HG03439 (cell line): ENCODE measurements around the gene HMGN1.
"Not testable (repeated sequence)": the region's sequence is repeated elsewhere in the genome, so short reads cannot be mapped to it uniquely, and the experiment has no call there.

Experiments
- ATAC-seq: cut with Tn5 transposase; IDR thresholded peaks from one replicate; pipeline ENCODE4 v1.9.1; 2021; ENCODE audit warnings: mild to moderate bottlenecking, moderate library complexity; ENCODE audit not compliant: unreplicated experiment

The HMGN1 gene, protein sequence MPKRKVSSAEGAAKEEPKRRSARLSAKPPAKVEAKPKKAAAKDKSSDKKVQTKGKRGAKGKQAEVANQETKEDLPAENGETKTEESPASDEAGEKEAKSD

DNA sequence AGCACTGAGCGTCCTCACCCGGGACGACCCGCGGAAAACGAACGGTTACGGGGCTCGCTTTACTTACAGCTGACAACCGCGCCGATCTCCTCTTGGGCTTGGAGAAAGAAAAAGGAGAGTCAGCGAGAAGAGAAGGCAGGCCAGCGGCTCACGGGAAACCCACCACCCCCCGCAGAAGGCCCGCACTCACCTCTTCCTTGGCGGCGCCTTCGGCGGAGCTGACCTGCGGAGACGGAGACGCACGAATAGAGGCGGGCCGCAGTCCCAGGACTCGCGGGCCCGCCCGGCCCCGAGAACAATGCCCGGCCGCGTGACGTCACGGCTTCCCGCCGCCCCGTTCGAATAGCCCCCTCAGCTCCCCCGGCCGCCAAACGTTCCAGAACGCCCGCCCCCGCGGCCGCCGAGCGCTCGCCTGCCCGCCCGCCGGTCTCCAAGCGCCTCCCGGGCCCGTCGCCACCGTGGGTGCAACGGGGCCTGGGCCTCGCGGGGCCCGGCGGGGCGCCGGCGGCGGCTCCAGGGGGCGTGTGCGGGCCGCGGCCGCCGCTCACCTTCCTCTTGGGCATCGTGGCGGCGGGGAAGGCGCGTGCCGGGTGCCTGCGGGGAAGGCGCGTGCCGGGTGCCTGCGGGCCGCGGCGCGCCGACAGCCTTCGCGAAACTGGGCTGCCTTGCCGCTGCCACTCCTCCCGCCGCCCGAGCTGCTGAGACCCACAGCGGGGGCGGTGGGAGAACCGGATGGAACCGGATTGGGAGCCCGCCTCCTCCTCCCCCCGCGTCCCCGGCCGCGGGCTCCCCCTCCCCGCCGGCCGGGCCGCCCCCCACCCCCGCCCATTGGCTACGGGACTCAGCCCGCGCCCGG is at the start of gene HMGN1:
TSS of gene HMGN1 (minus strand) at position 734 of the 856 bp plus-strand sequence. CDS start at position 563, 171 bp downstream.
- peak; percentile 52 for ATAC-seq

DNA sequence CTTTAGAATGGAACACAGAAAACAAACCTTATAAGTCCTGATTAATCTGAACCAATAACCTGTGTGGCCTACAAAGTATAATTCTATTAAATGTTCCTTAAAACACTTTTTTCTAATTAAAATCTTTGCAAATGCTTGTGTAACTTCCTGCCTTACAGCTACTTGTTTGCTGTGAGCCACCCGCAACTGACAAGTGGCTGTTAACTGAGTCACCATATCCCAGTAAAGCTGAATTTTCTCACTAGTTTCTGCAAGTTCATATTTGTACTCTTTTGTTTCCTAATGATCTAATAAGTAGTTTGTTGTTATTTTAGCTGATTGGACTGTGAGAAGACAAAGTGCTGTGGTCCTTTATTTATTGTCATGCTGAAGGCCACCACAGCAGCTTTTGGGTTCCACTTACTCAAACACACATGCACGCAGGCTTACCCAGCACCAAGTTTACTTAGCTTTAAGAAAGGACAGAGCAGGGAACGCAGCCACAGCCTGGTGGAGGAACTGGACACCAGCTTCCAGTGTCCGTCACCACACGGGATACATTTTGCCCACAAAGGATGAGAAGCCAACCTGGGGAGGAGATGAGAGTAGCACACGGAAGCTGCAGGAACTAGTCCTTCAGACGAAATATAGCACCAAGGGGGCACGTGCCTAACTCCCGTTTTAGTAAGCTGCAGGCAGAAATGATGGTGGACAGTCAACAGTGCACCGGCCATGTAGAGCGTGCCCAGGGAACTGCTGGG is 48.9 kb upstream of the HMGN1 start:
- no peak for ATAC-seq

DNA sequence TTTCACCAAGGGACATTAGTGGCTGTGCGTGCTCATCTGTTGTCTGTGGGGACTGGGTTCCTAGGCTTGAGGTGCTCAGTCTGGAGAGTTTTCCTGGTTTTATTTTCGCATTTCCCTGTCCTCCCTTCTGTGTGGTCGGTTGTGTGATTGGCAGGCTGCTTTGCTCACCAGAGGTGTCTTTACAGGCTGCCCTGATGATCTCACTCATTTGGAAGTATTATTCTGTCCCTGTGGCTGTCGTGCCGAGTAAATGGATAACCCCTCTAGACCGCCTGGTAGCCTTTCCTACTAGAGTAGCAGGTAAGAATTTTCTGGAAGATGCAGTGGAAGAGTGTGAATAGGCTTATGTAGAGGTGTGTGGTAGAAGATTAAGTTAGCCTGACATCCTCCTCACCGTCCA is 44.1 kb upstream of the HMGN1 start:
- no peak for ATAC-seq

DNA sequence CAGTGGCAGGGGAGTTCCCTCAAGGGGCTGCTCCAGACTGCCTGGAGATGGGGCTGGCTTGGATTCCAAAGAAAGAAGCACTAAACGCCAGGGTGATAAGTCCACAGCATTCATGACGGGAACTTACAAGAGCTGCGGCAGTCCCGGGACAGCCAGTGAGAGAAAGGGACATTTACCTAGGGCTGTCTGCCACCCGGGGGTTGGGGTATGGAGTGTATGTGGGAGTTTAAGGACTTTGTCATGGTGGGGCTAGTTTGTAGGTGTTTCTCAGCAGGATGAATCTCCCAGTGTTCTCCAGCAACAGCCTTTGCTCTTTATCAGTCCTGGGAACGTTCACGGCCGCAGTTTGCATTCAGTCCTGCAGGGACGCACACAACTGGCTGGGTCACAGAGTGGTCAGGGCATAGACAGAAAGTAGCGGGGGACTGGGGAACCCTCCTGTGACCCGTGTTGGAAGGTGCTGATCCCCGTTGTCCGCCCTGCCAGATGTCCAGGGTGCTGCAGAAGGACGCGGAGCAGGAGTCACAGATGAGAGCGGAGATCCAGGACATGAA is 41.4 kb upstream of the HMGN1 start:
- no peak for ATAC-seq

- no peak for ATAC-seq
Observed at GRCh38 chr21:39388811-39389155, 39.9 kb upstream of the HMGN1 start.

GRCh38 chr21:39388038-39388810 is 39.3 kb upstream of the HMGN1 start:
- peak; percentile 68 for ATAC-seq

DNA sequence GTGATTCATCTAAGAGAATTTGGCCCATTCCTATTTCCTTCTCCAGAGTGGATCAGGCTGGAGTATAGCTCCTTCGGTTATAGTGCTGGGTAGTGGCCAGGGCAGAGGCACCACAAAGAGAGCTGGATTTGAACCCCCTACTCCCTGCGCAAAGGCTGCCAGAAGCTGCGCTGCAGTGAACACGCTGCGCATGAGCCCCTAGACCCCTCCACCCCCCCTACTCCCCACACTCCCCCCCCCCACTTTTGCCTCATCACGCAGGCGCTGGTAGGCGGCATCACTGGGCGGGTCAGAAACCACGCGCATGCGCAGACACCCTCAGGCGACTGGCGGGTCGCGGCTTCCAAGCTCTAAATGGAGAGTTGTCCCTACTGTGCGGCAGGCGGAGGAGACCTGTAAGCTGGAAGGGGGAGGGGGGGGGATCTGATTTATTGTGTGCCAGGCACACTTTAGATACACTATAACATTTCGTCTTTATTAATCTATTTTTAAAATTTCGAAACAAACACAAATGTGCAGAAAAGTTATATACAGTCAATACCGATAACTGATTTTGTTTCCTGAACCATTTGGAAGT is 38.7 kb upstream of the HMGN1 start:
- no peak for ATAC-seq

GRCh38 chr21:39386899-39387298 is 38.0 kb upstream of the HMGN1 start:
- no peak for ATAC-seq

DNA sequence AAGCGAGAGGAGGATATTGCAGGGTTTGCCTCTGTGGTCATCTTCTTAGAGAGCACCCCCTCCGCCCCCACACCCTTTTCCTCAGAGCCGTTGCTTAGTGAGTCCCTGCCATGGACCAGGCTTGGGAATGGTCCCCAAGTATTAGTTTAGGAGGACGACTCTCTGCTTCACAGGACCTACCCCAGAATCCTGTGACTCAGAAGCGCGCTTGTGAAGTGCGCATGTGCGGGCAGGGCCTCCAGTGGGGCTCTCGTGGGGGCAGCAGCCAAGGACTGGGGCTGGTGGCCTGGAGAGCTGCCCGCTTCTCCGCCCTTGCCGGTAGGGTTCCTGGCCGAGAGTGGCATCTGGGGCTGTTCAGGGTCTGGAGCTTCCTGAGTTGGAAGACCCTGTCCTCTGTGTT is 37.3 kb upstream of the HMGN1 start:
- ATAC-seq = no peak

- ATAC-seq = no peak
Observed at GRCh38 chr21:39385299-39386145, 36.6 kb upstream of the HMGN1 start.

DNA sequence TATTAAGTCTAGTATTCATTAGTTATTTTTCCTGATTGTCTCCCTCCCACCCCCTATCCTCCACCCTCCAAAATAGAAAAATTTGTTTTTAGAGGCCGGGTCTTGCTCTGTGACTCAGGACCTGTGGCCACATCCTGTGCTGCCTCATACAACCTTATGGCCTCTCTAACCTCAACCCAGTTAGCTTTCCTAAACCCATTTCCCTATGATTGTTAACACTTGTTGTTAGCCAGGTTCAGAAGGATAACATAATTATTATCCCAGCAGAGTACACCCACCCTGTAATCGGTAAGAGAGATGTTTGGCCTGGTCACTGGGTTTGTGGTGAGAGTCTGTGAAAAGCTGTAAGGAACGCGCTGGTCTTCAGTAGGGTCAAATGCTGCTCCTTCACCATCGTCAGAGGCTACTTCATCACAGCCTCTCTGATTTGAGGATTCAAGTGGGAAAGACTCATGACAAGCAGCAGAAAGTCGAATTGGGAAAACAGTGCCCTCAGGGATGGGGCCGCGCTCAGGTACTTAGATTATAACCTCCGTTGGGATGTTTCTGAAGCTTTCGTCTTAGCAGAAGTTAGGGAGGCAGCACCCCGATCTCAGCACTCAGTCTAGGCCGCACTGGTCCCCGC is 35.9 kb upstream of the HMGN1 start:
- ATAC-seq = no peak

- not testable (repeated sequence) for ATAC-seq
Observed at GRCh38 chr21:39382096-39382495, 33.2 kb upstream of the HMGN1 start.

- ATAC-seq = no peak
Observed at GRCh38 chr21:39381009-39381408, 32.1 kb upstream of the HMGN1 start.

DNA sequence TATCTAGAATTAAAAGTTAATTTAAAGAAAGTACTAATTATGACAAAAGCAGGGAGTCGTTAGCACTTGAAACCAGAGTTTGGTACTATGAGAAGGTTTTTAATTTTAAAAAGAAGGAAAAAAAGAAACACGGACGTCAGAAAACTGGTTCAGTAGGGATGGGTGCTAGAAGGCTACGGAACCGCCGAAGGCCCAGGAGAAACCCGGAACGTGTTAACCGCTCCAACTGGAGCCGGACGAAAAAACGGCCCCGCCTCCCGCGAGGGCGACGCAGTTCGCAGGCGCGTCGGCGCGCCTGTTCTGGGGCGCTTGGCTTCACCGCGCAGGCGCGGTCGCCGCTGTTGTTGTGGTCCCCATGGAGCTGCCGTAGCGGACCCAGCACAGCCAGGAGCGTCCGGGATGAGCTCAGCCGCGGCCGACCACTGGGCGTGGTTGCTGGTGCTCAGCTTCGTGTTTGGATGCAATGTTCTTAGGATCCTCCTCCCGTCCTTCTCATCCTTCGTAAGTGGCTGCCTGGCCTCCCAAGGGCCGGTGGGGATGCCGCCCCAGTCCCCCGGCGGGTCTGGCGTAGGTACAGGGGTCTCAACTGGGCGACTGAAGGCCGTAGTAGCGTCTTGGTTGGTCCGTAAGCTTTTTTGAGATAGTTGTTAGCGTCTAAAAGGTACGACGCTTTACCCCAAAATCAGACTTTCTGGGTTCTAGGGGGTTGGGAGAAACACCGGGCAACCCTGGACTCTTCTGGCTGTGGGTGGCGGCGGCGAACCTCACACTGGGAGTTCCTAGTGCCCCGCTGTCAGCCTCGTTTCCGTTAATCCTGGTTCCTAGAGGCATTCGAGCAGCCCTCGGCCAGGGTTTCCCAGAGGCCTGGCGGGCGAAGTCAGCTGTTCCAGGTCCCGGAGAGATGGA is 31.4 kb upstream of the HMGN1 start:
- peak; percentile 86 for ATAC-seq

DNA sequence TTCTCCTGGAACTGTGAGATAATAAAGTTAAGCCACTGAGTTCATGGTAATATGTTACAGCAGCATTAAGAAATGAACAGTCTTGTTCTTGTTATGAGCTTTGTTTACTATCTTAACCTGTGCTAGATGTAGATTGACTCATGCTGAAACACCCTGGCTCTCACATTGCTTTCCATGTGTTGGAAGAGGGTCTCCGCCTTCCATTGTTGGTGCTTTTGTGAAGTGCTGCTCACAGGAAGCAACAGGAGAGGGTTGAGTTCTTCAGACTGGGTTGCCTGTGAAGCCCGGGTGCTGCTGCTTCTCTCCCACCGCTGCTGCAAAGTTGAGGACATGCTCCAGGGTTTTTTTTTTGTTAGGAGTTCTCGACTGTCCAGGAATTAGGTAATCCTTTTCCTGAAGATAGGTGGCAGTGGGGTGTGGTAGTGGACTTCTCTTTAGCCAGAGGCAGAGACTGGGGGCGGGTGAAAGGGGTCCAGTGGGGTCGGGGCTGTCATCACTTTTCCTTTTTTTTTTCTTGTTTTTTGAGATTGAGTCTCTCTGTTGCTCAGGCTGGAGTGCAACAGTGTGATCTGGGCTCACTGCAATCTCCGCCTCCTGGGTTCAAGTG is 28.7 kb upstream of the HMGN1 start:
- ATAC-seq = no peak

- no peak for ATAC-seq
Observed at GRCh38 chr21:39375446-39375845, 26.6 kb upstream of the HMGN1 start.

DNA sequence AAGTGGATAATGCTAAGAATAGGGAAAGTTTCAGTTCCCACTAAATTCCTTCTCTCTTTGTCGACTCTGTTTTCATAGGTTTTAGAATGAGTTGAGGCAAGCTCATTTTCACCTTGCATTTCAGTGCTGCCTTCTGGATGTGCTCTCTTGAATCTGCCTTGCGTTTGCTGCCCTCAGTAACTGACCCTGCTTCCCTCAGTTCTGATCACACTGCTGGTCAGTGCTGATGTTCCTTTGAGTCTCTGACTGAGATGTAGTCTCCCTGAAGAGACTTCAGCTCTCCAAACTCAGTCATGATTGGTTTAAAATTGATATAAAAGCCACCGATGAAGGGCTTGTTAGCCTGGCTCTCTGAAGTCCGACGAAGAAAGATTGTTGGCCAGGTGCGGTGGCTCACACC is 25.2 kb upstream of the HMGN1 start:
- no peak for ATAC-seq

- ATAC-seq = no peak
Observed at GRCh38 chr21:39373634-39374033, 24.7 kb upstream of the HMGN1 start.
